ENCODE data around the gene RYR1.

RYR1 gene

GRCh38 chr19:38524369-38524768, 90.9 kb downstream of the RYR1 start:
- H3K9ac ChIP-seq (ENCODE audit: low read depth, low read length), result no peak overlapping the region
- no peaks in the 10 kb centered on the region for H3K4me1 ChIP-seq (ENCODE audit: control insufficient read depth, insufficient read depth, low read length)
- H3K27me3 ChIP-seq (ENCODE audit: control insufficient read depth, insufficient read depth, low read length), result peaks cover 13% of the 10 kb centered on the region
- no peaks in the 10 kb centered on the region for H3K9me3 ChIP-seq (replicated peaks; ENCODE audit: low read length)
- no peak overlapping the region for H3K4me2 ChIP-seq (ENCODE audit: low read length)
- H3K4me3 ChIP-seq (ENCODE audit: low read length), result no peak overlapping the region
- no peaks in the 10 kb centered on the region for H3K36me3 ChIP-seq (ENCODE audit: insufficient read depth, low read length)

DNA sequence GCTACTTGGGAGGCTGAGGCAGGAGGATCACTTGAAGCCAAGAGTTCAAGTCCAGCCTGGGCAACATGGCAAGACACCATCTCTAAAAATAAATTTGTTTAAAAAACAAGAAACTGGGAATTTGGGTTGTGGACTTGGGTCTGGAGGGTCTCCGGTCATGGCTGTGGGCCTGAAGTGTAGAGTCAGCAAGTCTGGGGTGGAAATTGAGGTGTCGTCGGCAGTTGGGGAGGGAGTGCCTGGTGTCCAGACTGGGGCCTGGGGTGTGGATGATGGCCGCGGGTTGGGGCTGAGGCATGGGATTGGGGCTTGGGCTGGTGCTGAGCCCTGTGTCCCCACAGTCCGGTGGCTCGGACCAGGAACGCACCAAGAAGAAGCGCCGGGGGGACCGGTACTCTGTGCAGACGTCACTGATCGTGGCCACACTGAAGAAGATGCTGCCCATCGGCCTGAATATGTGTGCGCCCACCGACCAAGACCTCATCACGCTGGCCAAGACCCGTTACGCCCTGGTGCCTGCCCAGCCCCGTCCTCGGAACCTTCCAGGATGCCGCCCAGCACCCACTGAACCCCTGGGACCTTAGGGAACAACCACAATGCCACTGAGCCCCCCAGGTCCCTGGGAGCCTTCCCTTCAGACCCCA, 91.6 kb downstream of the RYR1 start:
- Histone ChIP-seq H3K27me3 (ENCODE audit: control insufficient read depth, insufficient read depth, low read length) (peaks cover 13% of the 10 kb centered on the region), H3K4me2 (ENCODE audit: low read length) (no peak overlapping the region), H3K4me3 (ENCODE audit: low read length) (no peak overlapping the region), H3K9ac (ENCODE audit: low read depth, low read length) (no peak overlapping the region), H3K4me1 (ENCODE audit: control insufficient read depth, insufficient read depth, low read length) (no peaks in the 10 kb centered on the region), H3K9me3 (replicated peaks; ENCODE audit: low read length) (no peaks in the 10 kb centered on the region), H3K36me3 (ENCODE audit: insufficient read depth, low read length) (no peaks in the 10 kb centered on the region)

DNA sequence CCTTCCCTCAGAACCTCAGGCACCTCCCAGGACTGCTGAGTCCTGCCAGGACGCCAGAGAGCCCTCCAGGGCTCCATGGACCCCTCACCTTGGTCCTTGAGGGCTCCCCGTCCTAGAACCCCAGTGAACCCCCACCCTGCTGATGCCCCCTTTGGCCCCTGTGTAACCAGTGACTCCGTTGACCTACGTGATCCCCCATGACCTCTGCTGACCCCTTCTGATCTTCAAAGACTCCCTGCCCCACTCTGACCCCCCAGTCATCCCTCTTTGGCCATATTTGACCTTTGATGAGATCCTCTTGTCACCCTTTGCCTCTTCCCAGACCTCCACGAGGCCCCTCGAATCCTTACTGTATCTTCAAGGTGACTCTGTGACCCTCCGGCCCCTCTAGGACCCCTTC, 92.9 kb downstream of the RYR1 start:
- Histone ChIP-seq H3K9me3 (replicated peaks; ENCODE audit: low read length) (no peaks in the 10 kb centered on the region), H3K4me1 (ENCODE audit: control insufficient read depth, insufficient read depth, low read length) (no peaks in the 10 kb centered on the region), H3K9ac (ENCODE audit: low read depth, low read length) (no peak overlapping the region), H3K4me2 (ENCODE audit: low read length) (no peak overlapping the region), H3K4me3 (ENCODE audit: low read length) (no peak overlapping the region), H3K27me3 (ENCODE audit: control insufficient read depth, insufficient read depth, low read length) (peaks cover 13% of the 10 kb centered on the region), H3K36me3 (ENCODE audit: insufficient read depth, low read length) (no peaks in the 10 kb centered on the region)

- H3K4me3 ChIP-seq (ENCODE audit: low read length), result no peak overlapping the region
- peaks cover 13% of the 10 kb centered on the region for H3K27me3 ChIP-seq (ENCODE audit: control insufficient read depth, insufficient read depth, low read length)
- no peak overlapping the region for H3K9ac ChIP-seq (ENCODE audit: low read depth, low read length)
- H3K9me3 ChIP-seq (replicated peaks; ENCODE audit: low read length), result no peaks in the 10 kb centered on the region
- no peak overlapping the region for H3K4me2 ChIP-seq (ENCODE audit: low read length)
- no peaks in the 10 kb centered on the region for H3K4me1 ChIP-seq (ENCODE audit: control insufficient read depth, insufficient read depth, low read length)
- H3K36me3 ChIP-seq (ENCODE audit: insufficient read depth, low read length), result no peaks in the 10 kb centered on the region
Observed at GRCh38 chr19:38527466-38528136, 94.1 kb downstream of the RYR1 start.

DNA sequence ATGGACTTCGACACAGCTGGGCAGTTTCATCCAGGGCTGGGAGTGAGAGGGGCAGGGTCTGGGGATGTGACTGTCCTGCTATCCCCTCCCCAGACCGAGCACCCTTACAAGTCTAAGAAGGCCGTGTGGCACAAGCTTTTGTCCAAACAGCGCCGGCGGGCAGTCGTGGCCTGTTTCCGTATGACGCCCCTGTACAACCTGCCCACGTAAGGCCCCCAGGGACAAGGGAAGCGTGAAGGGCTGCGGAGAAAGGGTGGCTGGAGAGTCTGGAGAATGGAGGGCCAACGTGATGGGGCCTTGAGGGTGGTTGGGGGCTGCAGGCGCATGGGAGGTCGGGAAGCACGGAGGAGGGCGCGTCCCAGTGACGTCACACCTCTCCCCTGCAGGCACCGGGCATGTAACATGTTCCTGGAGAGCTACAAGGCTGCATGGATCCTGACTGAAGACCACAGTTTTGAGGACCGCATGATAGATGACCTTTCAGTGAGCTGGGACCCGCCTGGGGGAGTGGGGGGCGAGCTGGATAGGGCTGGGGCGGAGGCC, 94.8 kb downstream of the RYR1 start:
- Histone ChIP-seq H3K27me3 (ENCODE audit: control insufficient read depth, insufficient read depth, low read length) (peaks cover 10% of the 10 kb centered on the region), H3K4me2 (ENCODE audit: low read length) (no peak overlapping the region), H3K4me1 (ENCODE audit: control insufficient read depth, insufficient read depth, low read length) (no peaks in the 10 kb centered on the region), H3K4me3 (ENCODE audit: low read length) (no peak overlapping the region), H3K36me3 (ENCODE audit: insufficient read depth, low read length) (no peaks in the 10 kb centered on the region), H3K9ac (ENCODE audit: low read depth, low read length) (no peak overlapping the region), H3K9me3 (replicated peaks; ENCODE audit: low read length) (no peaks in the 10 kb centered on the region)

GRCh38 chr19:38528931-38529330, 95.4 kb downstream of the RYR1 start:
- Histone ChIP-seq H3K4me2 (ENCODE audit: low read length) (no peak overlapping the region), H3K27me3 (ENCODE audit: control insufficient read depth, insufficient read depth, low read length) (peaks cover 6% of the 10 kb centered on the region), H3K9me3 (replicated peaks; ENCODE audit: low read length) (no peaks in the 10 kb centered on the region), H3K4me3 (ENCODE audit: low read length) (no peak overlapping the region), H3K9ac (ENCODE audit: low read depth, low read length) (no peak overlapping the region), H3K36me3 (ENCODE audit: insufficient read depth, low read length) (no peaks in the 10 kb centered on the region), H3K4me1 (ENCODE audit: control insufficient read depth, insufficient read depth, low read length) (no peaks in the 10 kb centered on the region)

DNA sequence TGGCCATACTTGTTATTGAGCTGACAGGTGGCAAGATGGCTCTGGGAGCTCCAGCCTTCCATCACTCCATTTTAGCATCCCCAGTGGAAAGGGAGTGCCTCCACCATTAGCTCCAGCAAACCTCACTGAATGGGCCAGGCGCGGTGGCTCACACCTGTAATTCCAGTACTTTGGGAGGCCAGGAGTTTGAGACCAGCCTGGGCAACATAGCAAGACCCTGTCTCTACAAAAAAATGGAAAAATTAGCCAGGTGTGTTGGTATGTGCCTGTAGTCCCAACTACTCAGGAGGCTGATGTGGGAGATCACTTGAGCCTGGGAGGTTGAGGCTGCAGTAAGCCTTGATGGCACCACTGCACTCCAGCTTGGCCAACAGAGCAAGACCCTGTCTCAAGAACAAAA, 98.0 kb downstream of the RYR1 start:
- Histone ChIP-seq H3K4me2 (ENCODE audit: low read length) (no peak overlapping the region), H3K9me3 (replicated peaks; ENCODE audit: low read length) (peaks cover 14% of the 10 kb centered on the region), H3K4me1 (ENCODE audit: control insufficient read depth, insufficient read depth, low read length) (no peaks in the 10 kb centered on the region), H3K9ac (ENCODE audit: low read depth, low read length) (no peak overlapping the region), H3K36me3 (ENCODE audit: insufficient read depth, low read length) (no peaks in the 10 kb centered on the region), H3K27me3 (ENCODE audit: control insufficient read depth, insufficient read depth, low read length) (no peaks in the 10 kb centered on the region), H3K4me3 (ENCODE audit: low read length) (no peak overlapping the region)

GRCh38 chr19:38532939-38533338, 99.4 kb downstream of the RYR1 start:
- Histone ChIP-seq H3K4me3 (ENCODE audit: low read length) (no peak overlapping the region), H3K9me3 (replicated peaks; ENCODE audit: low read length) (peaks cover 14% of the 10 kb centered on the region), H3K27me3 (ENCODE audit: control insufficient read depth, insufficient read depth, low read length) (no peaks in the 10 kb centered on the region), H3K4me2 (ENCODE audit: low read length) (no peak overlapping the region), H3K4me1 (ENCODE audit: control insufficient read depth, insufficient read depth, low read length) (no peaks in the 10 kb centered on the region), H3K36me3 (ENCODE audit: insufficient read depth, low read length) (no peaks in the 10 kb centered on the region), H3K9ac (ENCODE audit: low read depth, low read length) (no peak overlapping the region)

- no peaks in the 10 kb centered on the region for H3K4me1 ChIP-seq (ENCODE audit: control insufficient read depth, insufficient read depth, low read length)
- H3K4me2 ChIP-seq (ENCODE audit: low read length), result no peak overlapping the region
- peaks cover 3% of the 10 kb centered on the region for H3K27me3 ChIP-seq (ENCODE audit: control insufficient read depth, insufficient read depth, low read length)
- H3K9ac ChIP-seq (ENCODE audit: low read depth, low read length), result no peak overlapping the region
- peaks cover 14% of the 10 kb centered on the region for H3K9me3 ChIP-seq (replicated peaks; ENCODE audit: low read length)
- H3K4me3 ChIP-seq (ENCODE audit: low read length), result no peak overlapping the region
- no peaks in the 10 kb centered on the region for H3K36me3 ChIP-seq (ENCODE audit: insufficient read depth, low read length)
Observed at GRCh38 chr19:38534574-38534973, 101.1 kb downstream of the RYR1 start.

DNA sequence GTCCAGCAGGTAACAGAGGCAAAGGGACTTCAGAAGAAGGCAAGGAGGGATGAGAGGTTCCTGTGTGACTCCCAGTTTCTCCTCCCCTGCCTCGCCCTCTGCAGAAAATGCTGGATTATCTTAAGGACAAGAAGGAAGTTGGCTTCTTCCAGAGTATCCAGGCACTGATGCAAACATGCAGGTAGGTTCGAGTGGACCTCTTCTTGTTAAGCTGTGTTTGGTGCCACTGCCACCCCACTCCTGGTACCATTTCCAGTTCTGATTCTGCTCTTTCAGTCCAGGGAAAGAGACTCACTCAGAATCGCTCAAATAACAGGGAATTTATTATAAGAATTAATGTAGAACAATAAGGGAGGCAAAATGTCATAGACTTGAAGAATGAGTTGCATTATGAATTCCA, 101.7 kb downstream of the RYR1 start:
- no peaks in the 10 kb centered on the region for H3K4me1 ChIP-seq (ENCODE audit: control insufficient read depth, insufficient read depth, low read length)
- H3K9me3 ChIP-seq (replicated peaks; ENCODE audit: low read length), result peaks cover 14% of the 10 kb centered on the region
- H3K36me3 ChIP-seq (ENCODE audit: insufficient read depth, low read length), result no peaks in the 10 kb centered on the region
- peaks cover 3% of the 10 kb centered on the region for H3K27me3 ChIP-seq (ENCODE audit: control insufficient read depth, insufficient read depth, low read length)
- H3K9ac ChIP-seq (ENCODE audit: low read depth, low read length), result no peak overlapping the region
- H3K4me3 ChIP-seq (ENCODE audit: low read length), result no peak overlapping the region
- no peak overlapping the region for H3K4me2 ChIP-seq (ENCODE audit: low read length)

DNA sequence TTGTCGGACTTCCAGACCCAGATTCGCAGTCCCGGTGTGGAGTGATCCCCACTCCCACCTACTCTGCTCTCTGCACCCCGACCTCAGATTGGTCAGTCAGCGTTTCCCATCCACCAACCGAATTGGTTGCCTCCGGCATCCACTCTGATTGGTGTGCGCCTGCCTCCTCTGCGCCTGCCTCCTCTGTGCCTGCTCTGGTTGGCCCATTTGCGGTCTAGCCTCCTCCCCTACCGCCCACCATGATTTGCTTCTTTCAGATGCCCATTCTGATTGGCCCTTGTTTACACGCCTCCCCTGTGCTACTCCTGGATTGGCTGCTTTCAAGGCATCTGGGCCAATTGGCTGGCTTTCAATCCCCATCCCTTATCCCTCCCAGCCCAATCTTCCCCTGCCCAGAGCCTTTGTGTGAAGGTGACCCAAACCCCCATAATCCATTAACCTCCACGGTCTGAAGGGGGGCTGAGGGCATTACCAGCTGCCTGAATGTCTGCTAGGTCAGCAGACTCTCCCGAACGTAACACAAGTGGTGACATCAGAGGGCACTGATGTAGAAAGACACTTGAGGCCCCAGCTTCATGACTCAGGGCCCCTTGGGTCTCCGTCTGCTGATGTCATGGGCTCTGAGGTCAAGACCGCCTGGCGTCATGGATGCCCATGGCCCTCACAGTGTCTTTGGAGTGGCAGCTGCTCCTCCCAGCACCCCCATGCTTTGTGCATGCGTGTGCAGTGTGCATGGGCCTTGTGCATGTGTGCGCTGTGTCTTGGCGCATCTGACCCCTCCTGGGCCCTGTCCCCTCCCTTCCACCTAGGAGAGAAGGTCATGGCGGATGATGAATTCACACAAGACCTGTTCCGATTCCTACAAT, 103.8 kb downstream of the RYR1 start:
- Histone ChIP-seq H3K27me3 (ENCODE audit: control insufficient read depth, insufficient read depth, low read length) (peaks cover 3% of the 10 kb centered on the region), H3K9ac (ENCODE audit: low read depth, low read length) (no peak overlapping the region), H3K4me3 (ENCODE audit: low read length) (no peak overlapping the region)

More for the DNA sequence above, 103.8 kb downstream of the RYR1 start:
- peaks cover 14% of the 10 kb centered on the region for H3K9me3 ChIP-seq (replicated peaks; ENCODE audit: low read length)
- no peaks in the 10 kb centered on the region for H3K4me1 ChIP-seq (ENCODE audit: control insufficient read depth, insufficient read depth, low read length)
- H3K4me2 ChIP-seq (ENCODE audit: low read length), result no peak overlapping the region
- H3K36me3 ChIP-seq (ENCODE audit: insufficient read depth, low read length), result no peaks in the 10 kb centered on the region
